RCC 7860 (cell line): Measurements from ENCODE around the gene LASP1NB.
"Not testable (repeated sequence)": the region's sequence is repeated elsewhere in the genome, so short reads cannot be mapped to it uniquely, and the experiment has no call there.

Source experiments
- DNase-seq: peaks from one replicate; pipeline ENCODE4 v3.0.0-alpha.2; 2015; ENCODE audit warnings: low spot score
- FAIRE-seq: peaks from 2 replicates; lab custom pipeline; 2012; peaks lifted over from hg19 to GRCh38; lab: Jason Lieb, UNC

The LASP1NB gene

DNA sequence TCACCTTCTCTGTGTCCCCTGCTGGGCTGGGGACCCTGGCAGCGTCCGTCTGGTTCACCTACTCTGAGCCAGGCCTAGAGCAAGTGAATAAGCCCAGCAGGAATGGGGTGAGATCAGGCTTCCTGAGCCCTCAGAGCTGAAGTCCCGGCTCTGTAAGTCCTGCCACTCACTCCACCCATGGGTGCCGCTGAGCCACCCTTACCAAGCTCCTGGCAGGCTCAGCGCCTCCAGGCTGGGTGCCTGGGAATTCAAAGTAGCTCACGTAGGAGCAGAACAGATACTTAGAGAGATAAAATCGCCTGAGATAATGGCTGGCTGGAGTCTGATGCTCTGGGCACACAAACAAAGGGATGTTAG is 9.8 kb upstream of the LASP1NB start:
- no peak for FAIRE-seq

DNA sequence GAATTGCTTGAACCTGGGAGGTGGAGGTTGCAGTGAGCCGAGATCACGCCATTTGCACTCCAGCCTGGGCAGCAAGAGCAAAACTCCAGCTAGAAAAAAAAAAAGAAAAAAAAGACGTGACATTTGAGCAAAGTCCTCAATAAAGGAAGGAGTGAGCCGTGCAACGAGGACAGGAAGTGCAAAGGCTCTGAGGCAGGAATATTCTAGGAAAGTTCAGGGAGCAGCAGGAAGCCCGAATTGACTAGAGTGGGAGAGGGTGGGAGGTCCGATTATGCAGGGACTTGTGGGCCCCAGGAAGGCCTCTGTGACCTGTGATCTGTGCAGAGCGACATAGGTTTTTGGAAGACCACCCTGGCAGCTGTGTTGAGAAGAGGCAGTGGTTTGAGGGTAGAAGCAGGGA is 8.6 kb upstream of the LASP1NB start:
- no peak for FAIRE-seq
- no peak for DNase-seq

More for the DNA sequence above, 9.8 kb upstream of the LASP1NB start:
- DNase-seq, result no peak

GRCh38 chr17:38917259-38917658 is 8.2 kb upstream of the LASP1NB start:
- no peak for DNase-seq
- FAIRE-seq, result no peak

DNA sequence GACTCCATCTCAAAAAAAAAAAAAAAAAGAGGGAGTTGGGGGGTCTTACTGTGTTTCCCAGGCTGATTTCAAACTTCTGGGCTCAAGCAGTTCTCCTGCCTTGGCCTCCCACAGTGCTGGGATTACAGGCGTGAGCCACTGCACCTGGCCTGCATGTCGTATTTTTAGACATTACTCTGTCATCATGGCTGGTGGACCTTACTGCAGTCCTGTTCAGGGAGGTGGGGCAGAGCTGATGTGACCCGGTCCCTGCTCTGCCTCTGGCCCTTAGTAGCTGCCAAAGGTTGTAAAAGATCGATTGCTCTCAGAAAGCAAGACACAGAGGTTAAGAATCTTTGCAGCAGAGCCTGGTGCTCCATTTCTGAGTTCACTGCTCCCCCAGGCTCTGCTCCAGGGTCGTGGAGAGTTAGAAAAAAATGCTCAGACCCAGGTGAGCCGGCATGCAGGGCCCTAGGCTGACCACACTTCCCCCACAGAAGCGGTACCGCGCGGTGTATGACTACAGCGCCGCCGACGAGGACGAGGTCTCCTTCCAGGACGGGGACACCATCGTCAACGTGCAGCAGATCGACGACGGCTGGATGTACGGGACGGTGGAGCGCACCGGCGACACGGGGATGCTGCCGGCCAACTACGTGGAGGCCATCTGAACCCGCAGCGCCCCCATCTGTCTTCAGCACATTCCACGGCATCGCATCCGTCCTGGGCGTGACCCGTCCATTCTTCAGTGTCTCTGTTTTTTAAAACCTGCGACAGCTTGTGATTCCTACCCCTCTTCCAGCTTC is 7.1 kb upstream of the LASP1NB start:
- FAIRE-seq, result no peak
- no peak for DNase-seq

GRCh38 chr17:38918916-38919315 is 6.5 kb upstream of the LASP1NB start:
- DNase-seq, result no peak
- FAIRE-seq, result no peak

- no peak for FAIRE-seq
These were observed 5.9 kb upstream of the LASP1NB start for GRCh38 chr17:38919316-38920078.

DNA sequence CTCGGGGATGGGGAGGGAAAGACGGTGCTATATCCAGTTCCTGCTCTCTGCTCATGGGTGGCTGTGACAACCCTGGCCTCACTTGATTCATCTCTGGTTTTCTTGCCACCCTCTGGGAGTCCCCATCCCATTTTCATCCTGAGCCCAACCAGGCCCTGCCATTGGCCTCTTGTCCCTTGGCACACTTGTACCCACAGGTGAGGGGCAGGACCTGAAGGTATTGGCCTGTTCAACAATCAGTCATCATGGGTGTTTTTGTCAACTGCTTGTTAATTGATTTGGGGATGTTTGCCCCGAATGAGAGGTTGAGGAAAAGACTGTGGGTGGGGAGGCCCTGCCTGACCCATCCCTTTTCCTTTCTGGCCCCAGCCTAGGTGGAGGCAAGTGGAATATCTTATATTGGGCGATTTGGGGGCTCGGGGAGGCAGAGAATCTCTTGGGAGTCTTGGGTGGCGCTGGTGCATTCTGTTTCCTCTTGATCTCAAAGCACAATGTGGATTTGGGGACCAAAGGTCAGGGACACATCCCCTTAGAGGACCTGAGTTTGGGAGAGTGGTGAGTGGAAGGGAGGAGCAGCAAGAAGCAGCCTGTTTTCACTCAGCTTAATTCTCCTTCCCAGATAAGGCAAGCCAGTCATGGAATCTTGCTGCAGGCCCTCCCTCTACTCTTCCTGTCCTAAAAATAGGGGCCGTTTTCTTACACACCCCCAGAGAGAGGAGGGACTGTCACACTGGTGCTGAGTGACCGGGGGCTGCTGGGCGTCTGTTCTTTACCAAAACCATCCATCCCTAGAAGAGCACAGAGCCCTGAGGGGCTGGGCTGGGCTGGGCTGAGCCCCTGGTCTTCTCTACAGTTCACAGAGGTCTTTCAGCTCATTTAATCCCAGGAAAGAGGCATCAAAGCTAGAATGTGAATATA is 4.8 kb upstream of the LASP1NB start:
- FAIRE-seq, result no peak
- DNase-seq, result no peak

More at GRCh38 chr17:38919316-38920078, 5.9 kb upstream of the LASP1NB start:
- DNase-seq, result no peak

- FAIRE-seq (no peak), DNase-seq (no peak)
These were observed 3.5 kb upstream of the LASP1NB start for GRCh38 chr17:38921756-38922411.

- FAIRE-seq (no peak), DNase-seq (no peak)
These were observed 2.7 kb upstream of the LASP1NB start for GRCh38 chr17:38922538-38923297.

- FAIRE-seq, result no peak
- no peak for DNase-seq
These were observed 1.1 kb downstream of the LASP1NB start for GRCh38 chr17:38926293-38927070.

- not testable (repeated sequence) for FAIRE-seq, DNase-seq
These were observed 5.4 kb downstream of the LASP1NB start for GRCh38 chr17:38930782-38931181.

GRCh38 chr17:38933962-38934361 is 8.5 kb downstream of the LASP1NB start:
- not testable (repeated sequence) for DNase-seq, FAIRE-seq

GRCh38 chr17:38939987-38940386 is 14.6 kb downstream of the LASP1NB start:
- DNase-seq (no peak), FAIRE-seq (no peak)

DNA sequence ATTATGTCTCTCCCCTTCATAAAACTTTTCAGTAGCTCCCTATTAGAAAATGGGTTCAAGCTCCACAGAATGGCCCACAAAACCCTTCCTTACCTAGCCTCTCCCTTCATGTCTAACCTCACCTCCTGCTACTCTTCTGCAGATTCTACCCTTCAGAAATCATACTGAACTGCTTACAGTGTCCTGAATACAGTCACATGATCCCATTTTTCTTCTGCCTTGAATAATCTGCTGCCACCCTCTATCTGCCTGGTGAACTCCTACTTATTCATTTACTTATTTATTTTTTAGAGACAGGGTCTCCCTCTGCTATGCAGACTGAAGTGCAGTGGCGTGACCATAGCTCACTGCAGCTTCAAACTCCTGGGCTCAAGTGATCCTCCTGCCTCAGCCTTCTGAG is 15.0 kb downstream of the LASP1NB start:
- no peak for DNase-seq
- no peak for FAIRE-seq

GRCh38 chr17:38942696-38943334 is 17.4 kb downstream of the LASP1NB start:
- FAIRE-seq (no peak), DNase-seq (no peak)

DNA sequence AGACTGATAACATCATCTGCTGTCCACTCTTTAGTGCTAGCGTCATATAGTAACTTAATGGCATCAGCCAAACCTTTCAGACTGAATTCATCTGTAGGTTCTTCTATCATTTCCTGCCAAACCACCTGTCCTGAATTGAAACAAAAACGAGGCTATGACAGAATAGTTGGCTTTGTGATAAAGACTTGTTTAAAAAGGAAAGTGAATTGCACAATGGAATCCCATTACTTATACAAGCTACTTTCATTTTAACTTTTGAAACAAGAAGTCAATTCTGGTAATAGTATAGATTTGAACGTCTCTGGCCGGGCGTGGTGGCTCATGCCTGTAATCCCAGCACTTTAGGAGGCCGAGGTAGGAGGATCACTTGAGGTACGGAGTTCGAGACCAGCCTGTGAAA is 18.2 kb downstream of the LASP1NB start:
- no peak for DNase-seq
- FAIRE-seq, result no peak

DNA sequence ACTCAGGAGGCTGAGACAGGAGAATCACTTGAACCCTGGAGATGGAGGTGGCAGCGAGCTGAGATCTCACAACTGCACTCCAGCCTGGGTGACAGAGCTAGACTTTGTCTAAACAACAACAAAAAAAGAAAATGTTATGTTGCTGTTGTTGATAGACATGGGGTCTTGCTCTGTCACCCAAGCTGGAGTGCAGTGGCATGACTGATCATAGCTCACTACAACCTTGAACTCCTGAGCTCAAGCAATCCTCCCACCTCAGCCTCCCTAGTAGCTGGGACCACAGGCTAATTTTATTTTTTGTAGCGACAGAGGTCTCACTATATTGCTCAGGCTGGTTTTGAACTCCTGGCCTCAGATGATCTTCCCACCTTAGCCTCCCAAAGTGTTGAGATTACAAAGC is 21.8 kb downstream of the LASP1NB start:
- DNase-seq (no peak), FAIRE-seq (no peak)

DNA sequence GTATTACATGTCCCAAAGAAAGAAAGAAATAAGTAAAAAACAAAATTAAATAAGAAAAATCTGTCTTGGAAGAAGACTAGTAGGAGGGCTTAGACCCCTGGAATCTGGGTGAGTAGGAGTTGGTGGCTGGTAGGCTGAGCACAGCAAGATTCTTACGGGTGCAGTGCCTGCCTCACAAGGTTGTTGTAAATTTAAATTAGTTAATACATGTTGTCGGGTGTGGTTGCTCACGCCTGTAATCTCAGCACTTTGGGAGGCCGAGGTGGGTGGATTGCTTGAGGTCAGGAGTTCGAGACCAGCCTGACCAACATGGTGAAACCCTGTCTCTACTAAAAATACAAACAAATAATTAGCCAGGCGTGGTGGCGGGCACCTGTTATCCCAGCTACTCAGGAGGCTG is 28.4 kb downstream of the LASP1NB start:
- DNase-seq, FAIRE-seq: not testable (repeated sequence)

DNA sequence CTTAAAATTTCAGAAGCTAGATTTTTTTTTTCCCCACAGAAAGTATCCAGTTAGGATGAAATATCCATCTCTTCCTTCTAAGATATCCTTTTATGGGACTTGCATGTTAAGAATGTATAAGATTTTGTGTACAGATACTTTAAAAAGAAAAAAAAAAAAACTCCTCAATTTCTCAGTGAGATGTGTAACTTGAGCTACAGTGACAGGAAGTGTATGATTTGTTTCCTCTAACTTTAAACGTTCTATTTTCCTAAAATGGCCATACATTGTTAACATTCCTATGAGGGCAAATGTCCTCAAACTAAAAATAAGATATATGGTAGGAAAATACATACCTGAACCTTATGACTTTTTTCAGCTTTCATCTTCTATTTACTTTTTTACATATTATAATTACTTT is 32.9 kb downstream of the LASP1NB start:
- DNase-seq (no peak), FAIRE-seq (no peak)
